Fibroblast of skin of scalp (primary cell): ENCODE data around the gene DNAJC16.
"Not testable (repeated sequence)": the region's sequence is repeated elsewhere in the genome, so short reads cannot be mapped to it uniquely, and the experiment has no call there.

Experiments
- DNase-seq: peaks from one replicate; pipeline ENCODE4 v3.0.0-alpha.2; 2013

Gene DNAJC16

GRCh38 chr1:15507278-15507677 is 19.4 kb upstream of the DNAJC16 start:
- no peak for DNase-seq

- DNase-seq = no peak
Observed at GRCh38 chr1:15508700-15509487, 17.8 kb upstream of the DNAJC16 start.

- DNase-seq = no peak
Observed at GRCh38 chr1:15509586-15509985, 17.1 kb upstream of the DNAJC16 start.

- DNase-seq = no peak
Observed at GRCh38 chr1:15510611-15511405, 15.8 kb upstream of the DNAJC16 start.

GRCh38 chr1:15513192-15513591 is 13.5 kb upstream of the DNAJC16 start:
- DNase-seq = no peak

GRCh38 chr1:15513919-15514318 is 12.7 kb upstream of the DNAJC16 start:
- no peak for DNase-seq

GRCh38 chr1:15514557-15514956 is 12.1 kb upstream of the DNAJC16 start:
- not testable (repeated sequence) for DNase-seq

- DNase-seq = no peak
Observed at GRCh38 chr1:15515022-15515663, 11.5 kb upstream of the DNAJC16 start.

GRCh38 chr1:15519625-15520024 is 7.0 kb upstream of the DNAJC16 start:
- no peak for DNase-seq

- not testable (repeated sequence) for DNase-seq
Observed at GRCh38 chr1:15521206-15521906, 5.3 kb upstream of the DNAJC16 start.

- DNase-seq = no peak
Observed at GRCh38 chr1:15522551-15522950, 4.1 kb upstream of the DNAJC16 start.

GRCh38 chr1:15523104-15524020 is 3.3 kb upstream of the DNAJC16 start:
- DNase-seq = no peak

- no peak for DNase-seq
Observed at GRCh38 chr1:15524021-15524282, 2.7 kb upstream of the DNAJC16 start, which contains the start of gene CASP9. TSS of gene CASP9 (minus strand) at chr1:15524215. CDS start at chr1:15524200, 15 bp downstream.

- peak; percentile 99 for DNase-seq
Observed at GRCh38 chr1:15524283-15525049, 2.2 kb upstream of the DNAJC16 start.

- DNase-seq = no peak
Observed at GRCh38 chr1:15525050-15526020, 1.3 kb upstream of the DNAJC16 start.

- no peak for DNase-seq
Observed at GRCh38 chr1:15526021-15526489, 593 bp upstream of the DNAJC16 start.

- no peak for DNase-seq
Observed at GRCh38 chr1:15531003-15531402, 4.4 kb downstream of the DNAJC16 start.

- DNase-seq = no peak
Observed at GRCh38 chr1:15531682-15532081, 5.0 kb downstream of the DNAJC16 start.

- no peak for DNase-seq
Observed at GRCh38 chr1:15538771-15539170, 12.1 kb downstream of the DNAJC16 start.

GRCh38 chr1:15540186-15540585 is 13.5 kb downstream of the DNAJC16 start:
- peak; percentile 71 for DNase-seq
